Uterus (tissue), 2 donors: ENCODE data around the gene JAK2.

ENCODE experiments used
- POLR2A ChIP-seq, 2 donors: fragments of 450-650 bp; IDR thresholded peaks; one replicate each; pipeline ENCODE4 v1.6.1; 2016; ENCODE audit warnings: antibody characterized with exemption in 2 of 2, mild to moderate bottlenecking in 1 of 2, moderate library complexity in 1 of 2
- TF ChIP-seq, protein P1 (sequence below), 4 experiments: fragments of 200-600 bp in 2 of 4; fragments of 450-650 bp in 2 of 4; sonication (generic) in 2 of 4; IDR thresholded peaks; one replicate each; pipeline ENCODE4 v1.5.1; 2016 to 2019; ENCODE audit warnings: antibody characterized with exemption in 4 of 4, mild to moderate bottlenecking in 2 of 4, moderate library complexity in 1 of 4

DNA sequence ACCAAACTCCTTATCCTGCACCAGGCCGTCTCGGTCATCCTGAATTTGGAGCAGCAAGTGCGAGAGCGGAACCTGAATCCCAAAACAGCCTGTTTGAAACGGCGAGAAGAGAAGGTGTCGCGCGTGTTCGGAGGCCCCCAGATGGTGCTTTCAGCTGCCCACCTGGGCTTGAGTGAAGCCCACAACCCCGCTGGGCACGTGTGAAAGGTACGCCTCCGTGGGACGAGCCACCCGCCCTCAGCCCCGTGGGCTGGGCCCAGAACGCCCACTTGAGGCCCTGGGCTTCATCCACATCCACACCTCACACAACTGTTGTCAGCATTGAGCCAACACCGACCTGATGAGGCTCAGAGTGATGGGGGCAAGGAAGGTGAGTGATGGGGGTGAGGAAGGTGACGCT is 127.6 kb downstream of the JAK2 start:
- TF ChIP-seq, protein P1, sequence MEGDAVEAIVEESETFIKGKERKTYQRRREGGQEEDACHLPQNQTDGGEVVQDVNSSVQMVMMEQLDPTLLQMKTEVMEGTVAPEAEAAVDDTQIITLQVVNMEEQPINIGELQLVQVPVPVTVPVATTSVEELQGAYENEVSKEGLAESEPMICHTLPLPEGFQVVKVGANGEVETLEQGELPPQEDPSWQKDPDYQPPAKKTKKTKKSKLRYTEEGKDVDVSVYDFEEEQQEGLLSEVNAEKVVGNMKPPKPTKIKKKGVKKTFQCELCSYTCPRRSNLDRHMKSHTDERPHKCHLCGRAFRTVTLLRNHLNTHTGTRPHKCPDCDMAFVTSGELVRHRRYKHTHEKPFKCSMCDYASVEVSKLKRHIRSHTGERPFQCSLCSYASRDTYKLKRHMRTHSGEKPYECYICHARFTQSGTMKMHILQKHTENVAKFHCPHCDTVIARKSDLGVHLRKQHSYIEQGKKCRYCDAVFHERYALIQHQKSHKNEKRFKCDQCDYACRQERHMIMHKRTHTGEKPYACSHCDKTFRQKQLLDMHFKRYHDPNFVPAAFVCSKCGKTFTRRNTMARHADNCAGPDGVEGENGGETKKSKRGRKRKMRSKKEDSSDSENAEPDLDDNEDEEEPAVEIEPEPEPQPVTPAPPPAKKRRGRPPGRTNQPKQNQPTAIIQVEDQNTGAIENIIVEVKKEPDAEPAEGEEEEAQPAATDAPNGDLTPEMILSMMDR (IDR thresholded peaks at IDR 0.05) = no peak
- no peak for TF ChIP-seq POLR2A (IDR thresholded peaks at IDR 0.05)
